ENCODE data around the gene FAM163A.
"Not testable (repeated sequence)": the region's sequence is repeated elsewhere in the genome, so short reads cannot be mapped to it uniquely, and the experiment has no call there.

FAM163A gene

GRCh38 chr1:179798213-179798863, 55.2 kb downstream of the FAM163A start:
- no peak for TF ChIP-seq TAF1 (IDR thresholded peaks at IDR 0.05; ENCODE audit: borderline replicate concordance, low read depth, low read length)
- TF ChIP-seq POLR2A (IDR thresholded peaks at IDR 0.05; ENCODE audit: low read depth, low read length), result no peak
- TF ChIP-seq POLR2AphosphoS5 (IDR thresholded peaks at IDR 0.05; ENCODE audit: low read depth, low read length), result no peak
- no peak for DNase-seq (ENCODE audit: insufficient read length)
- no peak for FAIRE-seq

- TF ChIP-seq POLR2A (IDR thresholded peaks at IDR 0.05; ENCODE audit: low read depth, low read length), result no peak
- no peak for TF ChIP-seq TAF1 (IDR thresholded peaks at IDR 0.05; ENCODE audit: borderline replicate concordance, low read depth, low read length)
- TF ChIP-seq POLR2AphosphoS5 (IDR thresholded peaks at IDR 0.05; ENCODE audit: low read depth, low read length), result no peak
- DNase-seq (ENCODE audit: insufficient read length) (no peak), FAIRE-seq (no peak)
These were observed 55.9 kb downstream of the FAM163A start for GRCh38 chr1:179798864-179799516.

DNA sequence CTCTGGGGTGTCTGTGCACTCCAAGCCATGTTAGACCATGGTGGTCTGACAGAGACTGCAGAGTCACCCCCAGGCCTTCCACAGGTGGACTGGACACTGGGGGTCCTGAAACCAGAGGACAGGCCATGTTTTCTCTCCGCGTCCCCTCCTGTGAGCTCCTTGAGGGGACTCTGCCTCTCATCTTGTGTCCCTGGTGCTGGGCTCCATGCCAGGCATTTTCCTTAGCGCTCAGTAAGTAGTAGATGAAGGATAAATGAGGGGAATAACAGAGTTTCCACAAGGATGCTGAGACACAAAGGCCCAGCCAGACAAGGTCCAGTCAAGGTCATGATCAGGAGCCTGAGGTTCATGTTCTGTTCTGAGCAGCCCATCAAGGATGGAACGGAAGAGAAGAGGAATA, 57.4 kb downstream of the FAM163A start:
- TF ChIP-seq POLR2A (IDR thresholded peaks at IDR 0.05; ENCODE audit: low read depth, low read length), result no peak
- no peak for TF ChIP-seq TAF1 (IDR thresholded peaks at IDR 0.05; ENCODE audit: borderline replicate concordance, low read depth, low read length)
- TF ChIP-seq POLR2AphosphoS5 (IDR thresholded peaks at IDR 0.05; ENCODE audit: low read depth, low read length), result no peak
- DNase-seq (ENCODE audit: insufficient read length), result no peak
- FAIRE-seq, result no peak

DNA sequence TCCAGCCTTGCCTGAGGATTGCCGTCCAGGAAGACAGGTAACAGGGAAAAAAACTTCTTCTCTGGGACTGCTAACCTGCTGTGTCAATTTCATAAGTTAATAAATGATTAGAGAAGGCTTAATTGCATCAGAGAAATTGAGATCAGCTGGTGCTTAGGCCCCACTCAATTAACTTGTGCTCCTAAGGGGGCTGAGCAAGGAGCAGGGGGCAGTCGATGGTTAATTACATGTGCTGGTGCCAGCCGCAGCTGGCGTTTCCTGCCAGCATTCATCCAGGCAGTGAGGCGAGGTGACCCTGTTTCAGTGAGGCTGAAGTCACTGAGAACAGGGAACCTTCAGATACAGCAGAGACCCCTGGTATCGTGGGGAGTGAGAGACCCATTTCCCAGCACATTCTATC, 60.0 kb downstream of the FAM163A start:
- DNase-seq (ENCODE audit: insufficient read length) (no peak), FAIRE-seq (no peak)

DNA sequence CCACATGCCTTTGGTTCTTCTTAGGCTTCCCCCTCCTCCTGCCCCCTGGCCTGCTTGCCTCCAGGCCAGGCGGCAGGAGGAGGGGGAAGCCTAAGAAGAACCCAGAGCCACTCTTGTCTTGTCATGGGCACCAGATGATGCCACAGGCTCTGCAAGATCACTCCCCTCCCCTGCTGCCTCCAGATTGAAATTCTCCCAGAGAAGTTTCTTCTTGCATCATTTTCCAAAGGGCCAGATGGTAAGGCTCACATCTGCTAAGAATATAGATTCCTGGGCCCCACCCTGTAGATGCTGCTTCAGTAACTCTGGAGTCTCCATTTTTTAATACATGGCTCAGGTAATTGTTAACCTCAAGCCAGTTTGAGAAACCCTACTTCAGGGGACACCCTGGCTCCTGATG, 60.8 kb downstream of the FAM163A start:
- TF ChIP-seq TAF1 (IDR thresholded peaks at IDR 0.05; ENCODE audit: borderline replicate concordance, low read depth, low read length), result no peak
- TF ChIP-seq POLR2A (IDR thresholded peaks at IDR 0.05; ENCODE audit: low read depth, low read length), result no peak
- no peak for TF ChIP-seq POLR2AphosphoS5 (IDR thresholded peaks at IDR 0.05; ENCODE audit: low read depth, low read length)
- FAIRE-seq (no peak), DNase-seq (ENCODE audit: insufficient read length) (no peak)

More for the DNA sequence above, 60.0 kb downstream of the FAM163A start:
- no peak for TF ChIP-seq TAF1 (IDR thresholded peaks at IDR 0.05; ENCODE audit: borderline replicate concordance, low read depth, low read length)
- TF ChIP-seq POLR2AphosphoS5 (IDR thresholded peaks at IDR 0.05; ENCODE audit: low read depth, low read length), result no peak
- TF ChIP-seq POLR2A (IDR thresholded peaks at IDR 0.05; ENCODE audit: low read depth, low read length), result no peak

- not testable (repeated sequence) for FAIRE-seq; DNase-seq (ENCODE audit: insufficient read length)
These were observed 61.3 kb downstream of the FAM163A start for GRCh38 chr1:179804417-179804816.

GRCh38 chr1:179805291-179806195, 62.5 kb downstream of the FAM163A start:
- DNase-seq (ENCODE audit: insufficient read length), result no peak
- FAIRE-seq, result no peak
- TF ChIP-seq TAF1 (IDR thresholded peaks at IDR 0.05; ENCODE audit: borderline replicate concordance, low read depth, low read length) (no peak), POLR2A (IDR thresholded peaks at IDR 0.05; ENCODE audit: low read depth, low read length) (no peak), POLR2AphosphoS5 (IDR thresholded peaks at IDR 0.05; ENCODE audit: low read depth, low read length) (no peak)

DNA sequence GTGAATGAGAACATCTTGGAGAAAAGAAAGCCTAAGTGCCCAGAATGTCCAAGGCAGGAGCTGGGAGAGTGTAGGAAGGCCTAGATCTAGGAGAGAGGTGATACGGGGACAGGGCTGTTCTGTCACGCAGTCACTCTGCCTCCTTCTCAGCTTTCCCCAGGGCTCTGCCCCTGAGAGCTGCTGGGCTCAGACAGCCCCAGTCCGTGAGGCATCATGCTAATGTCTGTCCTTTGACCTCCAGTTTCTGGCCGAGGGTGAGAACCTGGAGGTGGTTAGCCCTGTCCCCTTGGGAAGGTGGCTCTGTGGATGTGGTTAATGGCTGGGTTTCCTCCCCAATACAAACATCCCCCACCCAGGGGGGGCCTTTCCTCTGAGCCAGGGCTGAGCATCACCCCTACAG, 63.2 kb downstream of the FAM163A start:
- FAIRE-seq (no peak), DNase-seq (ENCODE audit: insufficient read length) (no peak)
- TF ChIP-seq TAF1 (IDR thresholded peaks at IDR 0.05; ENCODE audit: borderline replicate concordance, low read depth, low read length), result no peak
- no peak for TF ChIP-seq POLR2AphosphoS5 (IDR thresholded peaks at IDR 0.05; ENCODE audit: low read depth, low read length)

DNA sequence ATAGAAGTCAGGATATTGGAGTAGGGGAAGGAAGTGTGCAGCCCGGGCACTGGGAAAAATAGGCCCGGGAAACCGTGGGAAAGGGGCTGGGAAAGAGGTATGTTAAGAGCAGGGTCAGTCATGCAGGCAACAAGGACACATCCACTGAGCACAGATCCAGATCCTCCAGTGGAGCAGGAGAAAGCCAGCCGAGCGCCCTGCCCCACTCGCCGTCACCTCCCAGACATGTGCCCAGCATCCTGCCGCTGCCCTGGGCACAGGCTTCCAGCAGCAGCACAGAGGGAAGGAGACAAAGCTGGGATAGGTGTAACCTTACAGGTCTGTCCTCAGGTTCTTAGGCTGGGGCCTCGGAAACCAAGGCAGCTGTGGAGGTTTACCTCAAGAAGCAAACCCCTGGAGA, 64.2 kb downstream of the FAM163A start:
- FAIRE-seq (no peak), DNase-seq (ENCODE audit: insufficient read length) (no peak)
- TF ChIP-seq TAF1 (IDR thresholded peaks at IDR 0.05; ENCODE audit: borderline replicate concordance, low read depth, low read length), result no peak
- no peak for TF ChIP-seq POLR2AphosphoS5 (IDR thresholded peaks at IDR 0.05; ENCODE audit: low read depth, low read length)
- no peak for TF ChIP-seq POLR2A (IDR thresholded peaks at IDR 0.05; ENCODE audit: low read depth, low read length)

GRCh38 chr1:179807691-179808485, 64.8 kb downstream of the FAM163A start:
- FAIRE-seq, result no peak
- DNase-seq (ENCODE audit: insufficient read length), result no peak

DNA sequence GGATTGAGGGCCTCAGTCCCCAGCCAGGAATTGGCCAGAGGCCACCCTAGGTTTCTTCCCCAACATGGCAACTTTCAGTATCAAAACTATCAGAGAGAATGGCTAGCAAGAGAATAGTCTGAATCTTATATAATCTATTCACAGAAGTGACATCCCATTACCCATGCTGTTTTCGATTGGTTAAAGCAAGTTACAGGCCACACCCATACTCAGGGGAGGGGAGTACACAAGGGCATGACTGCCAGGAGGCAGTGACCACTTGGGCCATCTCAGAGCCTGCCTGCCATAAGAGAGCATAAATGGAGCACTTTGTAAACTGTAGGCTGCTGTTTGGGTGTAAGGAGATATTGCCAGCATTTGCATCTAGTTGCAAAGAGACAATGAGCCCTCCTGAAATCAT, 65.4 kb downstream of the FAM163A start:
- TF ChIP-seq POLR2AphosphoS5 (IDR thresholded peaks at IDR 0.05; ENCODE audit: low read depth, low read length) (no peak), TAF1 (IDR thresholded peaks at IDR 0.05; ENCODE audit: borderline replicate concordance, low read depth, low read length) (no peak)
- DNase-seq (ENCODE audit: insufficient read length) (no peak), FAIRE-seq (no peak)

More at GRCh38 chr1:179807691-179808485, 64.8 kb downstream of the FAM163A start:
- TF ChIP-seq POLR2A (IDR thresholded peaks at IDR 0.05; ENCODE audit: low read depth, low read length) (no peak), TAF1 (IDR thresholded peaks at IDR 0.05; ENCODE audit: borderline replicate concordance, low read depth, low read length) (no peak), POLR2AphosphoS5 (IDR thresholded peaks at IDR 0.05; ENCODE audit: low read depth, low read length) (no peak)

All from GM12892 (cell line).